Measurements from ENCODE around the gene MEGF10. TPM values are rescaled to one million over a fixed set of nuclear protein-coding genes. Genes with fewer than 3 reads are reported as not detected.

Gene MEGF10
- polyA plus RNA-seq, 1 donor from 2014 or later: 0.05 TPM

GRCh38 chr5:127358284-127358683 is 67.7 kb downstream of the MEGF10 start:
- H3K9ac ChIP-seq (ENCODE audit: low read length): no peak overlapping the region
- H3F3A ChIP-seq (ENCODE audit: insufficient read depth, low read length, poor library complexity, severe bottlenecking): no peaks in the 10 kb centered on the region
- no peak overlapping the region for H2AFZ ChIP-seq (ENCODE audit: low read depth, low read length)
- no peaks in the 10 kb centered on the region for H4K20me1 ChIP-seq (ENCODE audit: insufficient read depth)
- H3K27me3 ChIP-seq (ENCODE audit: insufficient read depth, low read depth, low read length): no peaks in the 10 kb centered on the region
- H3K79me2 ChIP-seq (replicated peaks; ENCODE audit: insufficient read depth, low read length): no peaks in the 10 kb centered on the region
- no peaks in the 10 kb centered on the region for H3K36me3 ChIP-seq (ENCODE audit: insufficient read depth, low read length)
- TF ChIP-seq POLR2AphosphoS5 (IDR thresholded peaks at IDR 0.05): no peak
- no peak for TF ChIP-seq EZH2 (IDR thresholded peaks at IDR 0.05; ENCODE audit: borderline replicate concordance, insufficient read depth, low read length, poor library complexity, severe bottlenecking)
- TF ChIP-seq SMC3 (conservative IDR thresholded peaks at IDR 0.05; ENCODE audit: poor library complexity): no peak
- no peak for TF ChIP-seq MXI1 (conservative IDR thresholded peaks at IDR 0.05; ENCODE audit: poor library complexity, severe bottlenecking)
- no peak for TF ChIP-seq TAF1 (IDR thresholded peaks at IDR 0.05; ENCODE audit: low read depth)
- TF ChIP-seq EP300 (conservative IDR thresholded peaks at IDR 0.05; ENCODE audit: poor library complexity, severe bottlenecking): no peak
- TF ChIP-seq, protein P1, sequence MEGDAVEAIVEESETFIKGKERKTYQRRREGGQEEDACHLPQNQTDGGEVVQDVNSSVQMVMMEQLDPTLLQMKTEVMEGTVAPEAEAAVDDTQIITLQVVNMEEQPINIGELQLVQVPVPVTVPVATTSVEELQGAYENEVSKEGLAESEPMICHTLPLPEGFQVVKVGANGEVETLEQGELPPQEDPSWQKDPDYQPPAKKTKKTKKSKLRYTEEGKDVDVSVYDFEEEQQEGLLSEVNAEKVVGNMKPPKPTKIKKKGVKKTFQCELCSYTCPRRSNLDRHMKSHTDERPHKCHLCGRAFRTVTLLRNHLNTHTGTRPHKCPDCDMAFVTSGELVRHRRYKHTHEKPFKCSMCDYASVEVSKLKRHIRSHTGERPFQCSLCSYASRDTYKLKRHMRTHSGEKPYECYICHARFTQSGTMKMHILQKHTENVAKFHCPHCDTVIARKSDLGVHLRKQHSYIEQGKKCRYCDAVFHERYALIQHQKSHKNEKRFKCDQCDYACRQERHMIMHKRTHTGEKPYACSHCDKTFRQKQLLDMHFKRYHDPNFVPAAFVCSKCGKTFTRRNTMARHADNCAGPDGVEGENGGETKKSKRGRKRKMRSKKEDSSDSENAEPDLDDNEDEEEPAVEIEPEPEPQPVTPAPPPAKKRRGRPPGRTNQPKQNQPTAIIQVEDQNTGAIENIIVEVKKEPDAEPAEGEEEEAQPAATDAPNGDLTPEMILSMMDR (IDR thresholded peaks at IDR 0.05; ENCODE audit: poor library complexity, severe bottlenecking): no peak
- no peak for TF ChIP-seq RAD21 (conservative IDR thresholded peaks at IDR 0.05)
- no peak for TF ChIP-seq REST (IDR thresholded peaks at IDR 0.05; ENCODE audit: borderline replicate concordance)
- H3K4me3 ChIP-seq (ENCODE audit: low read length): no peak overlapping the region
- H3K9me3 ChIP-seq (ENCODE audit: low read length): no peaks in the 10 kb centered on the region
- H3K9me2 ChIP-seq (ENCODE audit: insufficient read depth, low read length): no peaks in the 10 kb centered on the region
- no peak overlapping the region for H3K4me2 ChIP-seq (ENCODE audit: low read length)
- no peak overlapping the region for H3K27ac ChIP-seq (ENCODE audit: low read length)

- H3K79me2 ChIP-seq (replicated peaks; ENCODE audit: insufficient read depth, low read length): no peaks in the 10 kb centered on the region
- H3K27me3 ChIP-seq (ENCODE audit: insufficient read depth, low read depth, low read length): no peaks in the 10 kb centered on the region
- no peaks in the 10 kb centered on the region for H3K9me2 ChIP-seq (ENCODE audit: insufficient read depth, low read length)
- no peaks in the 10 kb centered on the region for H4K20me1 ChIP-seq (ENCODE audit: insufficient read depth)
- no peak overlapping the region for H3K4me2 ChIP-seq (ENCODE audit: low read length)
- TF ChIP-seq RAD21 (conservative IDR thresholded peaks at IDR 0.05) (no peak), EZH2 (IDR thresholded peaks at IDR 0.05; ENCODE audit: borderline replicate concordance, insufficient read depth, low read length, poor library complexity, severe bottlenecking) (no peak)
- no peak overlapping the region for H3K4me3 ChIP-seq (ENCODE audit: low read length)
- no peak overlapping the region for H2AFZ ChIP-seq (ENCODE audit: low read depth, low read length)
- no peak overlapping the region for H3K27ac ChIP-seq (ENCODE audit: low read length)
- H3K9me3 ChIP-seq (ENCODE audit: low read length): no peaks in the 10 kb centered on the region
- H3K36me3 ChIP-seq (ENCODE audit: insufficient read depth, low read length): no peaks in the 10 kb centered on the region
- no peaks in the 10 kb centered on the region for H3F3A ChIP-seq (ENCODE audit: insufficient read depth, low read length, poor library complexity, severe bottlenecking)
- H3K9ac ChIP-seq (ENCODE audit: low read length): no peak overlapping the region
Measured at GRCh38 chr5:127358740-127359139, 68.1 kb downstream of the MEGF10 start.

DNA sequence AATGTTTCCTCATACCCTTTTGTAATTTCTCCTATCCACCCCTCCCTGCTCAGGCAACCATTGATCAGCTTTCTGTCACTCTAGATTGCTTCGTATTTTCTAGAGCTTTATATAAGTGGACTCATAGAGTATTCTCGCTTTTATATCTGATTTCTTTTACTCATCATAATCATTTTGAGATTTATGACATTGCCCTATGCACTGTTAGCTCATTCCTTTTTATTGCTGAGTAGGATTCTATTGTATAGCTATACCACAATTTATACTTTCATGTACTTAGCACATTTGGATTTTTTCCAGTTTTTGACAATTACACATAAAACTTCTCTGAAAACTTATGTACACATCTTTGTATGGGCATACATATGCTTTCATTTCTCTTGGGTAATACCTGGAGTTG is 68.9 kb downstream of the MEGF10 start:
- TF ChIP-seq RAD21 (conservative IDR thresholded peaks at IDR 0.05): no peak
- TF ChIP-seq, protein P1 (IDR thresholded peaks at IDR 0.05; ENCODE audit: poor library complexity, severe bottlenecking): no peak
- TF ChIP-seq EZH2 (IDR thresholded peaks at IDR 0.05; ENCODE audit: borderline replicate concordance, insufficient read depth, low read length, poor library complexity, severe bottlenecking): no peak
- no peak for TF ChIP-seq SMC3 (conservative IDR thresholded peaks at IDR 0.05; ENCODE audit: poor library complexity)
- TF ChIP-seq EP300 (conservative IDR thresholded peaks at IDR 0.05; ENCODE audit: poor library complexity, severe bottlenecking): no peak
- TF ChIP-seq REST (IDR thresholded peaks at IDR 0.05; ENCODE audit: borderline replicate concordance): no peak
- TF ChIP-seq TAF1 (IDR thresholded peaks at IDR 0.05; ENCODE audit: low read depth): no peak
- no peak for TF ChIP-seq MXI1 (conservative IDR thresholded peaks at IDR 0.05; ENCODE audit: poor library complexity, severe bottlenecking)
- TF ChIP-seq POLR2AphosphoS5 (IDR thresholded peaks at IDR 0.05): no peak
- H3F3A ChIP-seq (ENCODE audit: insufficient read depth, low read length, poor library complexity, severe bottlenecking): no peaks in the 10 kb centered on the region
- H3K27me3 ChIP-seq (ENCODE audit: insufficient read depth, low read depth, low read length): no peaks in the 10 kb centered on the region
- no peak overlapping the region for H3K27ac ChIP-seq (ENCODE audit: low read length)
- H2AFZ ChIP-seq (ENCODE audit: low read depth, low read length): no peak overlapping the region
- no peak overlapping the region for H3K4me2 ChIP-seq (ENCODE audit: low read length)
- H3K36me3 ChIP-seq (ENCODE audit: insufficient read depth, low read length): no peaks in the 10 kb centered on the region
- no peaks in the 10 kb centered on the region for H3K9me2 ChIP-seq (ENCODE audit: insufficient read depth, low read length)
- no peaks in the 10 kb centered on the region for H3K79me2 ChIP-seq (replicated peaks; ENCODE audit: insufficient read depth, low read length)
- no peak overlapping the region for H3K9ac ChIP-seq (ENCODE audit: low read length)
- no peaks in the 10 kb centered on the region for H4K20me1 ChIP-seq (ENCODE audit: insufficient read depth)
- H3K9me3 ChIP-seq (ENCODE audit: low read length): no peaks in the 10 kb centered on the region
- H3K4me3 ChIP-seq (ENCODE audit: low read length): no peak overlapping the region

All from neural cell (in vitro differentiated cells).